GM12878 (cell line): Measurements from ENCODE around the gene FBXL7. TPM values are rescaled to one million over a fixed set of nuclear protein-coding genes. Genes with fewer than 3 reads are reported as not detected.

Experiments used
- ATAC-seq: fragments of 200-7000 bp; cut with Tn5 transposase; 3 replicates; pipeline ENCODE4 v1.9.1; 2020; ENCODE audit warnings: mild to moderate bottlenecking, moderate library complexity
- BruUV-seq: library from RNA; stranded (reverse); fragments of 400-500 nt; replicated peaks from 2 replicates; lab custom pipeline; 2021; lab: Mats Ljungman, UMichigan
- CTCF ChIA-PET: fragments of 300-600 bp; sonication (Branson Sonifier 250); formaldehyde crosslinking; extraction: SDS; loops from one replicate; lab custom pipeline; 2021; ENCODE audit warnings: inconsistent platforms; lab: Yijun Ruan, JAX
- POLR2A ChIA-PET: fragments of 350-600 bp; formaldehyde crosslinking; extraction: SDS; loops from one replicate; lab custom pipeline; 2021; ENCODE audit warnings: inconsistent platforms; lab: Charles Lee
- RAD21 ChIA-PET: fragments of 300-600 bp; sonication (Branson Sonifier 250); formaldehyde crosslinking; loops from one replicate; lab custom pipeline; 2023; ENCODE audit warnings: antibody characterized with exemption; ENCODE audit not compliant: unreplicated experiment; lab: Charles Lee
- SMC1A ChIA-PET: fragments of 300-600 bp; sonication (Branson Sonifier 250); formaldehyde crosslinking; loops from one replicate; lab custom pipeline; 2023; ENCODE audit not compliant: unreplicated experiment, uncharacterized antibody; lab: Charles Lee
- DNase-seq: peaks from one replicate; pipeline ENCODE4 v3.0.0-alpha.2; 2011; ENCODE audit warnings: low read depth, low spot score
- FAIRE-seq: peaks from 3 replicates; lab custom pipeline; 2011; peaks lifted over from hg19 to GRCh38; lab: Jason Lieb, UNC
- H2AFZ ChIP-seq: 2 replicates; pipeline ENCODE4 v1.6.0; 2011; ENCODE audit warnings: low read depth, low read length, control low read depth; ENCODE audit not compliant: control insufficient read depth
- H3K27ac ChIP-seq: 2 replicates; pipeline ENCODE4 v1.5.1; 2011; ENCODE audit warnings: control low read depth; ENCODE audit not compliant: control insufficient read depth, insufficient read depth
- H3K27me3 ChIP-seq, 2 experiments: replicated peaks in 1 of 2; 2 replicates each; pipeline versions ENCODE4 v1.6.0 to v1.6.1; 2011; ENCODE audit warnings: low read length in 1 of 2; ENCODE audit not compliant: control insufficient read depth in 2 of 2, insufficient read depth in 2 of 2
- H3K36me3 ChIP-seq, 2 experiments: 2 replicates each; pipeline ENCODE4 v1.5.1; 2011; ENCODE audit warnings: low read length in 1 of 2; ENCODE audit not compliant: control insufficient read depth in 2 of 2, insufficient read depth in 2 of 2
- H3K4me1 ChIP-seq: 2 replicates; pipeline ENCODE4 v1.6.1; 2011; ENCODE audit warnings: mild to moderate bottlenecking, low read length, moderate library complexity, mixed read lengths; ENCODE audit not compliant: control insufficient read depth, insufficient read depth
- H3K4me2 ChIP-seq: 2 replicates; pipeline ENCODE4 v1.6.0; 2011; ENCODE audit warnings: control low read depth; ENCODE audit not compliant: control insufficient read depth, insufficient read depth
- H3K4me3 ChIP-seq: fragments of 200-600 bp; sonication (generic); 2 replicates; pipeline ENCODE4 v1.5.1; 2016
- H3K79me2 ChIP-seq: 2 replicates; pipeline ENCODE4 v1.6.0; 2011; ENCODE audit warnings: low read length; ENCODE audit not compliant: control insufficient read depth, insufficient read depth
- H3K9ac ChIP-seq: 2 replicates; pipeline ENCODE4 v1.8.0; 2011; ENCODE audit warnings: low read length, control low read depth, mixed read lengths; ENCODE audit not compliant: control insufficient read depth, insufficient read depth
- H3K9me3 ChIP-seq: replicated peaks from 3 replicates; pipeline ENCODE4 v1.5.1; 2011; ENCODE audit warnings: mild to moderate bottlenecking, low read length; ENCODE audit not compliant: control insufficient read depth, insufficient read depth
- H4K20me1 ChIP-seq: 2 replicates; pipeline ENCODE4 v1.6.0; 2011; ENCODE audit not compliant: control insufficient read depth, insufficient read depth
- ASH2L ChIP-seq: fragments of 300-600, 200-600 bp; sonication (generic); IDR thresholded peaks from 2 replicates; pipeline ENCODE4 v1.6.1; 2017; ENCODE audit warnings: low read depth, mild to moderate bottlenecking, borderline replicate concordance
- BACH1 ChIP-seq: fragments of 450-650 bp; IDR thresholded peaks from 2 replicates; pipeline ENCODE4 v1.6.1; 2017; ENCODE audit warnings: mild to moderate bottlenecking, borderline replicate concordance
- BRCA1 ChIP-seq: IDR thresholded peaks from 2 replicates; pipeline ENCODE4 v1.6.1; 2011; ENCODE audit warnings: low read depth, low read length, improper control_type of control experiment
- EZH2 ChIP-seq: IDR thresholded peaks from 2 replicates; pipeline ENCODE4 v1.6.1; 2012; ENCODE audit warnings: low read depth, mild to moderate bottlenecking, control low read depth, inconsistent platforms, low read length, borderline replicate concordance; ENCODE audit not compliant: control insufficient read depth
- GABPA ChIP-seq: IDR thresholded peaks from 2 replicates; pipeline ENCODE4 v1.6.1; 2014; ENCODE audit warnings: antibody characterized with exemption, low read depth, mild to moderate bottlenecking, inconsistent platforms
- IKZF2 ChIP-seq, 2 experiments: fragments of 450-650 bp; IDR thresholded peaks; 2 replicates each; pipeline ENCODE4 v1.6.1; 2017; ENCODE audit warnings: mild to moderate bottlenecking in 2 of 2, moderate library complexity in 2 of 2
- NFIC ChIP-seq: IDR thresholded peaks from 2 replicates; pipeline ENCODE4 v1.6.1; 2012; ENCODE audit warnings: low read depth, mild to moderate bottlenecking, inconsistent platforms, low read length, moderate library complexity
- POLR2A ChIP-seq: IDR thresholded peaks from 2 replicates; pipeline ENCODE4 v1.6.1; 2011; ENCODE audit warnings: low read depth, mild to moderate bottlenecking, low read length
- POU2F2 ChIP-seq: IDR thresholded peaks from 3 replicates; pipeline ENCODE4 v1.6.1; 2011; ENCODE audit warnings: low read depth, mild to moderate bottlenecking, low read length, borderline replicate concordance
- TCF7 ChIP-seq: IDR thresholded peaks from 2 replicates; pipeline ENCODE4 v1.6.1; 2014; ENCODE audit warnings: antibody characterized with exemption, borderline replicate concordance
- WGBS: methylation state at CpG from one replicate; pipeline ENCODE4 v1.1.6; 2016; ENCODE audit warnings: low lambda C conversion rate; ENCODE audit not compliant: insufficient replicate concordance, insufficient coverage; ENCODE audit errors: missing lambda C conversion rate; 5-methylcytosine and 5-hydroxymethylcytosine counted together
- in situ Hi-C: fragments of 300-500 bp; cut with MboI; formaldehyde crosslinking; loops from 9 replicates; pipeline ENCODE4 v1.14.3; 2018; ENCODE audit warnings: mixed read lengths
- intact Hi-C: fragments of 100-400 bp; cut with micrococcal nuclease; formaldehyde crosslinking; loops from one replicate; pipeline ENCODE4 v1.14.2; 2022; ENCODE audit not compliant: unreplicated experiment
- polyA plus RNA-seq, 11 experiments: library from polyadenylated mRNA; depleted of rRNA in 4 of 11; unstranded in 6 of 11; stranded (reverse) in 5 of 11; fragments of >200 nt; fragmentation: Nextera tagmentation in 4 of 11; fragmentation: Illumina TruSeq in 1 of 11; extraction: Ambion mirVana in 4 of 11; extraction: Trizol in 1 of 11; gene quantifications; 1 replicate in 1 of 11; 2 replicates in 10 of 11; pipeline versions ENCODE4 v1.2.1 to v1.2.3, GENCODE V29; 2011 to 2016; ENCODE audit warnings: inconsistent platforms in 2 of 11, missing spikeins in 2 of 11, low read depth in 1 of 11
- total RNA-seq, 4 experiments: library from RNA; depleted of rRNA in 3 of 4; stranded (reverse); fragments of >200 nt in 3 of 4; fragmentation: Illumina TruSeq in 1 of 4; extraction: Trizol in 1 of 4; gene quantifications; 2 replicates each; pipeline versions ENCODE4 v1.2.1 to v1.2.3, GENCODE V29; 2013 to 2021
- TF ChIP-seq, protein P1 (sequence below): IDR thresholded peaks from 2 replicates; pipeline ENCODE4 v1.6.1; 2012; ENCODE audit warnings: improper control_type of control experiment, low read depth, low read length; ENCODE audit not compliant: insufficient replicate concordance

FBXL7 gene
- total and polyA plus RNA-seq, 10 of the 15 experiments (the other 5 are each of a cell fraction or from before 2014, with no cell fraction given) = 0.03 to 0.44 (median 0.16) TPM

DNA sequence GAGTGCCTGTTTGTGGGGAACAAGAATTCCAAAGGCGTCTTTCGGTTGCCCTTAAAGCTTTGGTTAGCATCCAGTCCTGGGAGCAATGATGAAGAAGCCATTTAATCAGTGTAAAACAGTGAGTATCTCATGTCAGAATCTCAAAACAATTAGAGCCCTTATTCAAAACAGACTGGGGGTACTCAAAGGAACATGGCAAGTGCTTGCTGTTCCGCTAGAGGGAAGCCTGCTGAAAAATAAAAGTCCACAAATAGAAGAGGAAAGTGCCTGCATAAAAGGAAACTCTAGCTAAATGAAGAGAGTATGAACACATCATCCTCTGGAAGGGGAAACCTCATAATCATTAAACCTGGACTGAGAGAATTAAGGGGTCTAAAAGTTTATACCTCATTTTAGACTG lies 26.4 kb downstream of the FBXL7 start:
- H3K27me3 ChIP-seq = no peaks in the 10 kb centered on the region
- H2AFZ ChIP-seq = no peak overlapping the region
- no peak for ATAC-seq
- no peak for FAIRE-seq
- H3K27ac ChIP-seq = no peak overlapping the region
- no peak overlapping the region for H3K4me2 ChIP-seq
- TF ChIP-seq BRCA1 (no peak), ASH2L (no peak), BACH1 (no peak), POLR2A (no peak), IKZF2 (IDR thresholded peaks at IDR 0.05) (no peak), NFIC (no peak), POU2F2 (no peak), GABPA (no peak), EZH2 (no peak), TCF7 (no peak)
- TF ChIP-seq, protein P1, sequence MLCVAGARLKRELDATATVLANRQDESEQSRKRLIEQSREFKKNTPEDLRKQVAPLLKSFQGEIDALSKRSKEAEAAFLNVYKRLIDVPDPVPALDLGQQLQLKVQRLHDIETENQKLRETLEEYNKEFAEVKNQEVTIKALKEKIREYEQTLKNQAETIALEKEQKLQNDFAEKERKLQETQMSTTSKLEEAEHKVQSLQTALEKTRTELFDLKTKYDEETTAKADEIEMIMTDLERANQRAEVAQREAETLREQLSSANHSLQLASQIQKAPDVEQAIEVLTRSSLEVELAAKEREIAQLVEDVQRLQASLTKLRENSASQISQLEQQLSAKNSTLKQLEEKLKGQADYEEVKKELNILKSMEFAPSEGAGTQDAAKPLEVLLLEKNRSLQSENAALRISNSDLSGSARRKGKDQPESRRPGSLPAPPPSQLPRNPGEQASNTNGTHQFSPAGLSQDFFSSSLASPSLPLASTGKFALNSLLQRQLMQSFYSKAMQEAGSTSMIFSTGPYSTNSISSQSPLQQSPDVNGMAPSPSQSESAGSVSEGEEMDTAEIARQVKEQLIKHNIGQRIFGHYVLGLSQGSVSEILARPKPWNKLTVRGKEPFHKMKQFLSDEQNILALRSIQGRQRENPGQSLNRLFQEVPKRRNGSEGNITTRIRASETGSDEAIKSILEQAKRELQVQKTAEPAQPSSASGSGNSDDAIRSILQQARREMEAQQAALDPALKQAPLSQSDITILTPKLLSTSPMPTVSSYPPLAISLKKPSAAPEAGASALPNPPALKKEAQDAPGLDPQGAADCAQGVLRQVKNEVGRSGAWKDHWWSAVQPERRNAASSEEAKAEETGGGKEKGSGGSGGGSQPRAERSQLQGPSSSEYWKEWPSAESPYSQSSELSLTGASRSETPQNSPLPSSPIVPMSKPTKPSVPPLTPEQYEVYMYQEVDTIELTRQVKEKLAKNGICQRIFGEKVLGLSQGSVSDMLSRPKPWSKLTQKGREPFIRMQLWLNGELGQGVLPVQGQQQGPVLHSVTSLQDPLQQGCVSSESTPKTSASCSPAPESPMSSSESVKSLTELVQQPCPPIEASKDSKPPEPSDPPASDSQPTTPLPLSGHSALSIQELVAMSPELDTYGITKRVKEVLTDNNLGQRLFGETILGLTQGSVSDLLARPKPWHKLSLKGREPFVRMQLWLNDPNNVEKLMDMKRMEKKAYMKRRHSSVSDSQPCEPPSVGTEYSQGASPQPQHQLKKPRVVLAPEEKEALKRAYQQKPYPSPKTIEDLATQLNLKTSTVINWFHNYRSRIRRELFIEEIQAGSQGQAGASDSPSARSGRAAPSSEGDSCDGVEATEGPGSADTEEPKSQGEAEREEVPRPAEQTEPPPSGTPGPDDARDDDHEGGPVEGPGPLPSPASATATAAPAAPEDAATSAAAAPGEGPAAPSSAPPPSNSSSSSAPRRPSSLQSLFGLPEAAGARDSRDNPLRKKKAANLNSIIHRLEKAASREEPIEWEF = no peak
- H3K79me2 ChIP-seq = no peaks in the 10 kb centered on the region
- ChIA-PET CTCF (interaction anchor here (0.5 kb wide), 1 partner anchor 283 kb away, joined by 4 read pairs; no protein-coding TSS in a partner anchor), SMC1A (no interaction called here), POLR2A (no interaction called here), RAD21 (no interaction called here)
- H3K9me3 ChIP-seq = no peaks in the 10 kb centered on the region
- no peak for DNase-seq
- BruUV-seq = no TSS peak
- H3K9ac ChIP-seq = no peak overlapping the region
- no peaks in the 10 kb centered on the region for H3K36me3 ChIP-seq
- intact Hi-C loops (no loop called here), in situ Hi-C loops (no loop called here)
- WGBS = 31% methylated on average over 3 of the region's 3 CpGs
- no peaks in the 10 kb centered on the region for H4K20me1 ChIP-seq
- H3K4me3 ChIP-seq = no peak overlapping the region
- no peaks in the 10 kb centered on the region for H3K4me1 ChIP-seq
